DND-41 (cell line): ENCODE data around the gene MARS1.

Source experiments
- EZH2 ChIP-seq: IDR thresholded peaks from 3 replicates; pipeline ENCODE4 v1.6.1; 2012; ENCODE audit warnings: borderline replicate concordance, low read depth, mild to moderate bottlenecking, moderate library complexity, low read length, inconsistent platforms; ENCODE audit not compliant: severe bottlenecking
- TF ChIP-seq, protein P1 (sequence below): IDR thresholded peaks from 2 replicates; pipeline ENCODE4 v1.5.1; 2012; ENCODE audit warnings: borderline replicate concordance, low read length, moderate library complexity, mild to moderate bottlenecking; ENCODE audit not compliant: poor library complexity, severe bottlenecking; ENCODE audit errors: extremely low read depth

- TF ChIP-seq, protein P1, sequence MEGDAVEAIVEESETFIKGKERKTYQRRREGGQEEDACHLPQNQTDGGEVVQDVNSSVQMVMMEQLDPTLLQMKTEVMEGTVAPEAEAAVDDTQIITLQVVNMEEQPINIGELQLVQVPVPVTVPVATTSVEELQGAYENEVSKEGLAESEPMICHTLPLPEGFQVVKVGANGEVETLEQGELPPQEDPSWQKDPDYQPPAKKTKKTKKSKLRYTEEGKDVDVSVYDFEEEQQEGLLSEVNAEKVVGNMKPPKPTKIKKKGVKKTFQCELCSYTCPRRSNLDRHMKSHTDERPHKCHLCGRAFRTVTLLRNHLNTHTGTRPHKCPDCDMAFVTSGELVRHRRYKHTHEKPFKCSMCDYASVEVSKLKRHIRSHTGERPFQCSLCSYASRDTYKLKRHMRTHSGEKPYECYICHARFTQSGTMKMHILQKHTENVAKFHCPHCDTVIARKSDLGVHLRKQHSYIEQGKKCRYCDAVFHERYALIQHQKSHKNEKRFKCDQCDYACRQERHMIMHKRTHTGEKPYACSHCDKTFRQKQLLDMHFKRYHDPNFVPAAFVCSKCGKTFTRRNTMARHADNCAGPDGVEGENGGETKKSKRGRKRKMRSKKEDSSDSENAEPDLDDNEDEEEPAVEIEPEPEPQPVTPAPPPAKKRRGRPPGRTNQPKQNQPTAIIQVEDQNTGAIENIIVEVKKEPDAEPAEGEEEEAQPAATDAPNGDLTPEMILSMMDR = no peak
- TF ChIP-seq EZH2 = no peak
Measured at GRCh38 chr12:57536597-57536942, 48.7 kb downstream of the MARS1 start.
